8988T (cell line): ENCODE results near the gene NPTXR.

Source experiments
- DNase-seq: peaks from one replicate; pipeline ENCODE4 v3.0.0; 2011

Gene NPTXR

DNA sequence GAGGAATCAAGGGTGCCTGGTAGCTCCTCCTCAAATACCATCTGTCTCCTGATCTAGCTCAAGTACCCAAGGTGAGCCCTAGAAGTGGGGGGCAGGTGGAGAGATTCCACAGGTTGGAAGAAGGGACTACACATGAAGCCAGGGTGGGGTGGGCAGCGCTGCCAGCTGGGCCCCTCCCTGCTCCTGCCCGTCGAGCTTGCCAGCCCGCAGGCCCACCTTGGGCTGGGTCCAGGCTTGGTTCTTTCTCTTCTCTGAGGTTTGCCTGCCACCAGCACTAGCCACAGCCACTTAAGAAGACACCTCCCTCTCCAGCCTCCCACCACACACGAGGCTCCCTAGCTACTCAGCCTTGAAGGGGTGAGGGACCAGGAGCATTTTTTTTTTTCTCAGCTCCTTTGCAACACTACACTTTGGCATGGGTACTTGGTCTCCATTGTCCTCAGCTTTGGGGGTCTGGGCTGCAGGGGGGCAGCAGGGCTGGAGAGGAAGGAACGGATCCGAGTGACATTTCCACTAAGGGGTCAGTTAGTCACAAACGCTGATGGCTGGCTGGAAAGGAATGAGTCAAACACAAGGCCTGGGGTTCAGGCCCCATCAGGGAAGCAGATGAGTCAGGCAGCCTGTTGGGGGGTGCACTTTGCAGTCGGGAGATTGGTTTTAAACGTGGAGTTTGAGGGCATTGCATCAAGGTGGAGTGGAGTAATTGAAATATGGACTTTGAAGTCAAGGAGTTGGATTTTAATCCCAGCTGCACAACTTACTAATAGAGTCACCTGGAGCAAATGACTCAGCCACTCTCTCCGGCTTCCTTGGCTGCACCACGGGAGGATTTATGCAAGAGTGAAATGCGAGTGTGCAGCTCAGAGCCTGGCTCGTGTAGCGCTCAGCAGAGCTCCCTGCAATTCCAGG is 7.4 kb upstream of the NPTXR start:
- DNase-seq, result no peak

GRCh38 chr22:38850399-38850798 is 6.6 kb upstream of the NPTXR start:
- DNase-seq, result no peak

DNA sequence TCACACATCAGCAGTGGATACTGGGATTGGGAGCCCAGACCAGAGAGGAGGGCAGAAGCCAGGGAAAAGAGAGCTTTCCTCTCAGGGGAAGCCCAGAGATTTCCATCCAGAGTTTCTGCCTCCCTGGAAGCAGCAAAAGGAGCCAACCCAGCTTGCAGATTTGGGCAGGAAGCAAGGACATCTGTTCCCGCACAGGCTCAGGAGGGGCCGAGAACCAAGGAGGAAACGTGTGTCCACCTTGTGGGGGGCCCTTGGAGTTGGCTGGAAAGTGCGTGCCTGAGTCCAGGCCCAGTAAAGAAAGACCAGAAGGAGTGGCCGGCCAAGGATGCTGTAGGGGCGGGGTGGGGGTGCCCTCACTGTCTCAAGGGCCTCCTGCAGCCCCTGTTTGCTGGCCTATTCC is 6.0 kb upstream of the NPTXR start:
- no peak for DNase-seq

GRCh38 chr22:38846412-38846811 is 2.6 kb upstream of the NPTXR start:
- no peak for DNase-seq

DNA sequence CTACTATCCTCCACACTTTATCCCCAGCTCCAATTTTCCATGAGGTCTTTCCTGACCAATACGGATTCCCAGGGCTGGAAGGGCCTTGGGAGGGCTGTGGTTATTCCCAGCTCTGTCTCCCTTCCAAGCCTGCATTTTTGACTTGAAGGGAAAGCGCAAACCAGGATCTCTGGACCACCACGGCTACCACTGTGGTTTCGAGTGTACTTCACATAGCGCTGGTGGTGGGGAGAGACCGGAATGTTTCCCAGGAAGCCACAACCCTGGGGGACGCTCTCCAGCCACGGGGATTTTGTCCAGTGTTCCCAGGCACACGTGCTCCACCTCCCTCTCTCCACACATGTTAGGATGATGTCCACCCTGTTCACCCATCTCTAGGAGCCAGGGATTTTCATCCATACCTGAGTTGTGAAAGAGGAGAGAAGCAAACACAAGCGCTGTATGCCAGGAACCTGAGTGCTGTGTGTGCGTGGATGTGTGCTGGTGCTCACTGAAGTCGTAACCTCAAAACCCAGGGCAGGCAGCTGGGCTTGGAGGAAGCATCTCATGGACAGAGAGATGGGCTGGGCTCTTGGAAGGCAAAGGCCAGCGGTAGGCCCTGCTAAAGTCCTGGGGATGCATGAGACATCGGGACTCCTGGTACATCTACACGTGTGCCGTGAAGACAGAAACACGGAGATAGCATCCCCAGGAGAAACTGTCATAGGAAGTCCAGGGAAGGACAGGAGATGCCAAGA is 1.3 kb upstream of the NPTXR start:
- no peak for DNase-seq

- no peak for DNase-seq
These were observed 631 bp upstream of the NPTXR start for GRCh38 chr22:38844315-38845003.

- peak; percentile 91 for DNase-seq
These were observed 599 bp downstream of the NPTXR start for GRCh38 chr22:38843201-38843656.

DNA sequence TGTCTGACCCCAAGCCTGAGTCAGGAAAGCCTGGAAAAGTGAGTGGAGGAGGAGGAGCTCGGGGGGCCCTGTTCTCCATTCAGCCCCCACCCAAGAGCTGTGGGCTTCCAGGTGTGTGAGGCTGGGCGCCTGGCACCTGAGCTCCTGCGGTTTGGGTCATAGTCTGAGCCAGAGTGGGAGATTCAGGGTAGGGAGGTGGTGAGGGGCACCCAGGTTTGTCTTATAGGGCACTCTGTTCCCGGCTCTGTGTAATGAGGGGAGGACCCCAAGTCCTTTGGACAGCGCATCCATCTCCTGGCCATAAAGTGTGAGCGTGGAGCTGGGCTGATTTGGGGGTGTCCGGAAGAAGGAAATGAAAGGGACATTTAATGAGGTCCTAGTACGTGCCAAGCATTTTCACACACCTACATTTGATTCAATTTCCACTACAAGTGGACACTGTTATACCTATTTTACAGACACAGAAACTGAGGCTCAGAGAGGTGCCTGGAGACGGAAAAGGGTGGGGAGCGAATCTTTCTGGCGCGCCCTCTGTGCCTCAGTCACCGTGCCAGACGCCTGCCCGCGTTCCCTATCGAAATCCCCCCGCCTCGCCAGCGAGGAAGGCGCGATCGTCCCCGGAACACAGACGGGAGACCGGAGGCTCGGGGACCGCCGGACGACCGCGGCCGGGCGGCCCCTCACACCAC is 1.2 kb downstream of the NPTXR start:
- DNase-seq, result no peak

GRCh38 chr22:38841635-38842034 is 2.2 kb downstream of the NPTXR start:
- no peak for DNase-seq

DNA sequence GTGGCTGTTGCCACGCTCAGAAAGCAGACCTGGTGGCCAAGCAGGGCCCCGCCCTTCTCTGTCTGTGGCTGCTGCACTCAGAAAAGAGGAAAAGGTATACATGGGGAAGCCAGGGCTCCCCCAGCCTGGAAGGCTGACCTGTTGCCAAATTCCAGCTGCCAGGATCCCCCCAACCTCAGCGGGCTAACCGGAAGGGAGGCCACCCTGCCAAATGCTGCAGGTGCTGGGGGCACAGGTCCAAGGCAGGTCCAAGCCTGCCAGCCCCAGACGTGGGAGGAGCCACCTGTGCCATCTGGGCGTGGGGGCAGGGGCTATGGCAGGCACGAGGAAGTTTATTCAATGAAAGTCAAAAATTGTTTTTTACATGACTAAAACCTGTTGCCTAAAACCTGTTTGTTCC is 2.6 kb downstream of the NPTXR start:
- no peak for DNase-seq

DNA sequence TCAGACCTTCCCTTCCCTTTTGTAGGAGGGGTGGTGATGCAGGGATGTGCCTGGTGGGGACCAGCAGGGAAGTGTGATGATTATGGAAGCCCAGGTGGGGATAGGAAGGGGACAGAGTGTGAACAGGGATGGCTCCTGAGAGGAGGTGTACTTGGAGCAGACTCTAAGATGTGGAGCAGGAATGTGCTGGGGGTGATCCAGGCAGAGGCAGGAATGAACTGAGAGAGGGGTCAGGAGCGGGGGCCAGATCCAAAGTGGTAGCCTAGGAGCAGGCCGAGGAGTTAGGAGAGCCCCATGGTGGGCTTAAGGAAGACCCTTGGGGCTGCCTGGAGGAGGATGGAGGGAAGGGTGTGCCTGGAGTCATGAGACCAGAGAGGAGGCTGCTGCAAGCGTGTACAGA is 3.7 kb downstream of the NPTXR start:
- no peak for DNase-seq

GRCh38 chr22:38839686-38840085 is 4.1 kb downstream of the NPTXR start:
- DNase-seq, result no peak

- DNase-seq, result no peak
These were observed 6.4 kb downstream of the NPTXR start for GRCh38 chr22:38837414-38837928.

- DNase-seq, result no peak
These were observed 7.9 kb downstream of the NPTXR start for GRCh38 chr22:38835888-38836301.

DNA sequence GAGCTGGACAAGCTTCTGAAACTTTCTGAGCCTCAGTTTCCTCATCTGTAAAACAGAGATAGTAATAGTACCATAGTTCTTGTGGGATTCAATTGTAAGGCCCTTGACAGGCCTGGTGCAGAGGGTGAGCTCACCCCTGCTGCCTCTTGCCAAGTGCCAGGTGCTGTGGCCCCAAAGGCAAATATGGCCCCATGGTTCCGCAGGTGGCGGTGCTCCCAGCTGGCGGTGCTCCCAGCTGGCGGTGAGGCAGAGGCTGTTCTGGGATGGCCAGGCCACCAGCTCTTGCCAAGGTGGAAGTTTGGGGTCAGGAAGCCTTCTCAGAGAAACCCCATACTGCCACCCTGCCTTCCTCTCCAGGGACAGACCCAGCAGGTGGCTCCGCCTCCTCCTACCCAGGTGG is 8.8 kb downstream of the NPTXR start:
- no peak for DNase-seq

DNA sequence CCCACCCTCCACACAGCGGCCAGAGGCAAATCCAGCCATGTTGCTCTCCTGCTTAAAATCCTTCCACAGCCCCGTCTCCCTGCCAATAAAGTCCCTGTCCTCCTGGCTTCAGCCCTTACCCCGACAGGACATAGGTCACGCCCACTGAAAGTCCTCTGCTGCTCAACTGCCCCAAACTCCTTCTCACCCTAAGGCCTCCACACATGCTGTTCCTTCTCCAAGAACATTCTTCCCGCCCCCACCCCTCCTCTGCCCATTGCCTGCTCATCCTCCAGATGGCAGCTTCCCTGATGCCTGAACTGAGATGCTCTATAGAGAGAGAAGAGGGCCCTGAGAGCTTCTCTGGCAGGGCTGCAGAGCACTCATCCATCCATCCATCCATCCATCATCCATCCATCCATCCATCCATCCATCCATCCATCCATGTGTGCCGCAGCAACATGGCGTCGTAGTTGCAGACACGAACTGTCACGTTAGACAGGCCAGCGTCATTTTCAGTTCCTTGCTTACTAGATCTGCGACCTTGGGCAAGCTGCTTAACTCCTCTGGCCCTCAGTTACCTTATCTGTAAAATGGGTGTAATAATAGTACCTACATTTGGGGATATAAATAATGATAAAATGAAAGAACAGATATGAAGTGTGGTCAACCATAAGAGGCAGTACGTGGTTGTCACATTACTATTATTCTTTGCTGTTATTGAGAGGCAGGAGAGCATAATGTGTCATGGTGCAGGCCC is 9.4 kb downstream of the NPTXR start:
- DNase-seq, result no peak

- no peak for DNase-seq
These were observed 10.8 kb downstream of the NPTXR start for GRCh38 chr22:38833061-38833460.

GRCh38 chr22:38832005-38832978 is 11.5 kb downstream of the NPTXR start:
- DNase-seq, result no peak

DNA sequence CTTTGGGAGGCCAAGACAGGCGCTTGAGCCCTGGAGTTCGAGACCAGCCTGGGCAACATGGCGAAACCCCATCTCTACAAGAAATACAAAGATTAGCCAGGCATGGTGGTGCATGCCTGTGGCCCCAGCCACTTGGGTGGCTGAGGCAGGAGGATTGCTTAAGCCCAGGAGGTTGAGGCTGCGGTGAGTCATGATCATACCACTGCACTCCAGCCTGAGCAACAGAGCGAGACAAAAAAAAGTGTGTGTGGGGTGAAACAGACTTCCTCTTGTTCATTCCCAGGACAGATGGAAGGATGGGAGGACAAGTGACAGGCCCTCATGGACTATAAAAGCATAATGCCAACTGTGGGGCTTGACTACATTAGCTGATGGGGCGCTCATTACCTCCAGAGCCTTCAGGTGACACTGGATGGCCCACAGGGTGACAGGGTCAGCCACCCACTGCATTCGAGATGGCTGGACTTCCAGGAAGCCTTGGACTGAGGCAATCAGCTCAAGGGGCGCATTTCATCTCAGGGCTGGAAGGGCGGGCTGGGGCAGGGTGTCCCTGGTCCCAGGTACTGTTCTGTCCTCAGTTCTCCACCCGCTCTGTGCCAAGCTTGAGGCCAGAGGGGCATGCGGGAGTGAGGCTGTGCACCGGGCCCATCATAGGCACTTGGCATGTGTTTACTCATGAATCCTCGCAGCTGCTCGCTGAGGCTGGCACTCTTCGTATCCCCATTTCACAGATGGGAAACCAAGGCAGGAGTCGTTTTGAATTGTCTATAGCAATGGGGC is 12.5 kb downstream of the NPTXR start:
- no peak for DNase-seq

- no peak for DNase-seq
These were observed 13.1 kb downstream of the NPTXR start for GRCh38 chr22:38830845-38831108.
